K562 (cell line): ENCODE results near the gene MAPK8IP1. TPM values are rescaled to one million over a fixed set of nuclear protein-coding genes. Genes with fewer than 3 reads are reported as not detected.

Experiments used
- ARID1B ChIP-seq: fragments of 450-650 bp; IDR thresholded peaks from 2 replicates; pipeline ENCODE4 v1.6.1; 2016; ENCODE audit warnings: antibody characterized with exemption, mild to moderate bottlenecking, inconsistent platforms
- CC2D1A ChIP-seq: fragments of 450-650 bp; IDR thresholded peaks from 2 replicates; pipeline ENCODE4 v1.6.1; 2017; ENCODE audit warnings: mild to moderate bottlenecking
- CXXC5 ChIP-seq: fragments of 250-450 bp; sonication (Bioruptor Pico); IDR thresholded peaks from 2 replicates; pipeline ENCODE4 v1.8.0; 2022; ENCODE audit warnings: inconsistent platforms, mild to moderate bottlenecking, moderate library complexity
- DPF2 ChIP-seq: fragments of 450-650 bp; IDR thresholded peaks from 2 replicates; pipeline ENCODE4 v1.6.1; 2016
- ELF4 ChIP-seq: fragments of 450-650 bp; formaldehyde crosslinking; IDR thresholded peaks from 2 replicates; pipeline ENCODE4 v1.4.0; 2022; ENCODE audit warnings: missing genetic modification characterization
- HDAC2 ChIP-seq: fragments of 450-650 bp; IDR thresholded peaks from 2 replicates; pipeline ENCODE4 v1.6.1; 2016; ENCODE audit warnings: mild to moderate bottlenecking
- HNRNPLL ChIP-seq: fragments of 200-400 bp; formaldehyde crosslinking; IDR thresholded peaks from 2 replicates; pipeline ENCODE4 v1.6.1; 2017; ENCODE audit warnings: low read length, low read depth, mild to moderate bottlenecking; ENCODE audit not compliant: poor library complexity, severe bottlenecking
- KDM5B ChIP-seq: fragments of 200-600 bp; sonication (generic); IDR thresholded peaks from 2 replicates; pipeline ENCODE4 v1.6.1; 2012; ENCODE audit warnings: low read depth, mild to moderate bottlenecking, moderate library complexity, low read length, control low read depth, inconsistent platforms; ENCODE audit not compliant: insufficient replicate concordance
- PKNOX1 ChIP-seq: fragments of 450-650 bp; IDR thresholded peaks from 2 replicates; pipeline ENCODE4 v1.6.1; 2016
- PML ChIP-seq: IDR thresholded peaks from 2 replicates; pipeline ENCODE4 v1.6.1; 2012; ENCODE audit warnings: low read length, inconsistent platforms
- POLR2B ChIP-seq: fragments of 450-650 bp; IDR thresholded peaks from 2 replicates; pipeline ENCODE4 v1.6.1; 2018; ENCODE audit warnings: low read depth; ENCODE audit not compliant: partially characterized antibody
- SRF ChIP-seq, 2 experiments: fragments of 250-450, 450-650 bp in 1 of 2; sonication (Bioruptor Pico) in 1 of 2; sonication (generic) in 1 of 2; formaldehyde crosslinking; IDR thresholded peaks; 2 replicates each; pipeline versions ENCODE4 v1.5.0 to v1.5.1; 2020 to 2022; ENCODE audit warnings: mild to moderate bottlenecking in 1 of 2, missing genetic modification reagents in 1 of 2
- SRSF9 ChIP-seq: fragments of 200-400 bp; formaldehyde crosslinking; IDR thresholded peaks from 2 replicates; pipeline ENCODE4 v1.6.1; 2017; ENCODE audit warnings: low read depth, low read length, borderline replicate concordance
- TCF3 ChIP-seq: sonication (generic); formaldehyde crosslinking; IDR thresholded peaks from 2 replicates; pipeline ENCODE4 v1.4.0; 2020; ENCODE audit warnings: mild to moderate bottlenecking, missing genetic modification reagents
- polyA plus RNA-seq, 8 experiments: library from polyadenylated mRNA; depleted of rRNA in 4 of 8; stranded (reverse) in 5 of 8; unstranded in 3 of 8; fragments of >200 nt; fragmentation: Nextera tagmentation in 2 of 8; fragmentation: Illumina TruSeq in 1 of 8; extraction: Ambion mirVana in 2 of 8; extraction: Trizol in 1 of 8; gene quantifications; 2 replicates each; pipeline versions ENCODE4 v1.2.1 to v1.2.3, GENCODE V29; 2011 to 2014; ENCODE audit warnings: inconsistent platforms in 1 of 8, missing spikeins in 1 of 8
- total RNA-seq, 7 experiments: library from RNA; depleted of rRNA in 6 of 7; stranded (reverse); fragments of >200 nt in 6 of 7; fragmentation: Illumina TruSeq in 2 of 7; extraction: Trizol in 2 of 7; gene quantifications; 2 replicates each; pipeline versions ENCODE4 v1.2.1 to v1.2.3, GENCODE V29; 2011 to 2021; ENCODE audit warnings: low replicate concordance in 1 of 7
- TF ChIP-seq, protein P1 (sequence below): sonication (generic); formaldehyde crosslinking; IDR thresholded peaks from 2 replicates; pipeline ENCODE4 v1.8.0; 2022; ENCODE audit warnings: mild to moderate bottlenecking, missing genetic modification reagents
- TF ChIP-seq, protein P2 (sequence below), 2 experiments: fragments of 150-350 bp in 1 of 2; IDR thresholded peaks; 2 replicates each; pipeline ENCODE4 v1.6.1; 2012 to 2016; ENCODE audit warnings: low read depth in 2 of 2, low read length in 2 of 2, mild to moderate bottlenecking in 1 of 2, moderate library complexity in 1 of 2
- TF ChIP-seq, protein P3 (sequence below), 2 experiments: fragments of 450-650 bp; conservative IDR thresholded peaks; 2 replicates each; pipeline ENCODE4 v1.6.1; 2017; ENCODE audit warnings: mild to moderate bottlenecking in 2 of 2, moderate library complexity in 2 of 2

Gene MAPK8IP1
- total and polyA plus RNA-seq, 9 of the 15 experiments (the other 6 are each of a cell fraction or from before 2014, with no cell fraction given) = 0.13 to 6.9 (median 2.5) TPM

DNA sequence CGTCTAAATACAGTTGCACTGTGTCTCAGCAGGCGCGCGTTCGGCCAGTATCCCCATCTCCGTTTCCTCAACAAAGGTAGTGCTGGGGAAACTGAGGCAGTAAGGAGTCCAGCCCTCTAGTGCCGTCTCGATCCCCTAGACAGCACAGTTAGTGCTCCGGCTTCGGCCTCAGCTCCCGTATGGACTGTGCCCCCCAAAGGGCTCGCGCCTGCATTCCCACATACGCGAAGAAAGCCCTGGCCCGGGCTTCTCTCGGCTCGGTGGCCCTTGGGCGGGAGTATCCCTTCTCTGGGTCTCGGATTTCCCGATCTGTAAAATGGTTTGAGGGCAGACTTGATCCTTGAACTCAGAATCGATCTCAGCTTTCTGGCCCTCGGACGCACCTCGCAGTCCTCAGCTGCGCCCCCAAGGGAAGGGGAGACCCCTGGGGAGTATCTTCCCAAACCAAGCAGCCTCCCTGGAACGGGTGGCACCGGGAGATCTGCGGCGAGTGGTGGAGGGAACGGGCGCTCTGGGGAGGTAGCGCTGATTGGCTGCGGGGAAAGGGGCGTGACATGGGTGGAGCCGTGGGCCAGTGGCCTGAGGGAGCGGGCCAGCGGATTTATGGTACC lies 33.0 kb downstream of the MAPK8IP1 start (continued):
- TF ChIP-seq ARID1B (peak; percentile 44; the same call in 1 of the 2 replicates), SRSF9 (no peak), KDM5B (peak; percentile 22), PML (0 out of 2 replicates have a peak, but pooled peaks have one; percentile 26), HNRNPLL (peak; percentile 5), HDAC2 (0 out of 2 replicates have a peak, but pooled peaks have one; percentile 34), POLR2B (peak; percentile 49), CXXC5 (CRISPR knock-in tag) (0 out of 2 replicates have a peak, but pooled peaks have one; percentile 9), SRF (CRISPR knock-in tag; IDR thresholded peaks at IDR 0.05) (peak in 1 of 2 experiments; percentile 85; a peak in 1 of 4 replicates), CC2D1A (0 out of 2 replicates have a peak, but pooled peaks have one; percentile 8), DPF2 (0 out of 2 replicates have a peak, but pooled peaks have one; percentile 12), ELF4 (CRISPR knock-in tag) (0 out of 2 replicates have a peak, but pooled peaks have one; percentile 15), PKNOX1 (peak; percentile 76), TCF3 (CRISPR knock-in tag) (peak; percentile 38; the same call in 1 of the 2 replicates)
- TF ChIP-seq, protein P1, sequence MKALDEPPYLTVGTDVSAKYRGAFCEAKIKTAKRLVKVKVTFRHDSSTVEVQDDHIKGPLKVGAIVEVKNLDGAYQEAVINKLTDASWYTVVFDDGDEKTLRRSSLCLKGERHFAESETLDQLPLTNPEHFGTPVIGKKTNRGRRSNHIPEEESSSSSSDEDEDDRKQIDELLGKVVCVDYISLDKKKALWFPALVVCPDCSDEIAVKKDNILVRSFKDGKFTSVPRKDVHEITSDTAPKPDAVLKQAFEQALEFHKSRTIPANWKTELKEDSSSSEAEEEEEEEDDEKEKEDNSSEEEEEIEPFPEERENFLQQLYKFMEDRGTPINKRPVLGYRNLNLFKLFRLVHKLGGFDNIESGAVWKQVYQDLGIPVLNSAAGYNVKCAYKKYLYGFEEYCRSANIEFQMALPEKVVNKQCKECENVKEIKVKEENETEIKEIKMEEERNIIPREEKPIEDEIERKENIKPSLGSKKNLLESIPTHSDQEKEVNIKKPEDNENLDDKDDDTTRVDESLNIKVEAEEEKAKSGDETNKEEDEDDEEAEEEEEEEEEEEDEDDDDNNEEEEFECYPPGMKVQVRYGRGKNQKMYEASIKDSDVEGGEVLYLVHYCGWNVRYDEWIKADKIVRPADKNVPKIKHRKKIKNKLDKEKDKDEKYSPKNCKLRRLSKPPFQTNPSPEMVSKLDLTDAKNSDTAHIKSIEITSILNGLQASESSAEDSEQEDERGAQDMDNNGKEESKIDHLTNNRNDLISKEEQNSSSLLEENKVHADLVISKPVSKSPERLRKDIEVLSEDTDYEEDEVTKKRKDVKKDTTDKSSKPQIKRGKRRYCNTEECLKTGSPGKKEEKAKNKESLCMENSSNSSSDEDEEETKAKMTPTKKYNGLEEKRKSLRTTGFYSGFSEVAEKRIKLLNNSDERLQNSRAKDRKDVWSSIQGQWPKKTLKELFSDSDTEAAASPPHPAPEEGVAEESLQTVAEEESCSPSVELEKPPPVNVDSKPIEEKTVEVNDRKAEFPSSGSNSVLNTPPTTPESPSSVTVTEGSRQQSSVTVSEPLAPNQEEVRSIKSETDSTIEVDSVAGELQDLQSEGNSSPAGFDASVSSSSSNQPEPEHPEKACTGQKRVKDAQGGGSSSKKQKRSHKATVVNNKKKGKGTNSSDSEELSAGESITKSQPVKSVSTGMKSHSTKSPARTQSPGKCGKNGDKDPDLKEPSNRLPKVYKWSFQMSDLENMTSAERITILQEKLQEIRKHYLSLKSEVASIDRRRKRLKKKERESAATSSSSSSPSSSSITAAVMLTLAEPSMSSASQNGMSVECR (CRISPR knock-in tag) = peak; percentile 18
- TF ChIP-seq, protein P2, sequence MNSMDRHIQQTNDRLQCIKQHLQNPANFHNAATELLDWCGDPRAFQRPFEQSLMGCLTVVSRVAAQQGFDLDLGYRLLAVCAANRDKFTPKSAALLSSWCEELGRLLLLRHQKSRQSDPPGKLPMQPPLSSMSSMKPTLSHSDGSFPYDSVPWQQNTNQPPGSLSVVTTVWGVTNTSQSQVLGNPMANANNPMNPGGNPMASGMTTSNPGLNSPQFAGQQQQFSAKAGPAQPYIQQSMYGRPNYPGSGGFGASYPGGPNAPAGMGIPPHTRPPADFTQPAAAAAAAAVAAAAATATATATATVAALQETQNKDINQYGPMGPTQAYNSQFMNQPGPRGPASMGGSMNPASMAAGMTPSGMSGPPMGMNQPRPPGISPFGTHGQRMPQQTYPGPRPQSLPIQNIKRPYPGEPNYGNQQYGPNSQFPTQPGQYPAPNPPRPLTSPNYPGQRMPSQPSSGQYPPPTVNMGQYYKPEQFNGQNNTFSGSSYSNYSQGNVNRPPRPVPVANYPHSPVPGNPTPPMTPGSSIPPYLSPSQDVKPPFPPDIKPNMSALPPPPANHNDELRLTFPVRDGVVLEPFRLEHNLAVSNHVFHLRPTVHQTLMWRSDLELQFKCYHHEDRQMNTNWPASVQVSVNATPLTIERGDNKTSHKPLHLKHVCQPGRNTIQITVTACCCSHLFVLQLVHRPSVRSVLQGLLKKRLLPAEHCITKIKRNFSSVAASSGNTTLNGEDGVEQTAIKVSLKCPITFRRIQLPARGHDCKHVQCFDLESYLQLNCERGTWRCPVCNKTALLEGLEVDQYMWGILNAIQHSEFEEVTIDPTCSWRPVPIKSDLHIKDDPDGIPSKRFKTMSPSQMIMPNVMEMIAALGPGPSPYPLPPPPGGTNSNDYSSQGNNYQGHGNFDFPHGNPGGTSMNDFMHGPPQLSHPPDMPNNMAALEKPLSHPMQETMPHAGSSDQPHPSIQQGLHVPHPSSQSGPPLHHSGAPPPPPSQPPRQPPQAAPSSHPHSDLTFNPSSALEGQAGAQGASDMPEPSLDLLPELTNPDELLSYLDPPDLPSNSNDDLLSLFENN (IDR thresholded peaks at IDR 0.05; ENCODE audit: low read depth in 2 of 2, low read length in 2 of 2) = 0 out of 4 replicates have a peak, but pooled peaks have one; percentile 3 to 6
- TF ChIP-seq, protein P3, sequence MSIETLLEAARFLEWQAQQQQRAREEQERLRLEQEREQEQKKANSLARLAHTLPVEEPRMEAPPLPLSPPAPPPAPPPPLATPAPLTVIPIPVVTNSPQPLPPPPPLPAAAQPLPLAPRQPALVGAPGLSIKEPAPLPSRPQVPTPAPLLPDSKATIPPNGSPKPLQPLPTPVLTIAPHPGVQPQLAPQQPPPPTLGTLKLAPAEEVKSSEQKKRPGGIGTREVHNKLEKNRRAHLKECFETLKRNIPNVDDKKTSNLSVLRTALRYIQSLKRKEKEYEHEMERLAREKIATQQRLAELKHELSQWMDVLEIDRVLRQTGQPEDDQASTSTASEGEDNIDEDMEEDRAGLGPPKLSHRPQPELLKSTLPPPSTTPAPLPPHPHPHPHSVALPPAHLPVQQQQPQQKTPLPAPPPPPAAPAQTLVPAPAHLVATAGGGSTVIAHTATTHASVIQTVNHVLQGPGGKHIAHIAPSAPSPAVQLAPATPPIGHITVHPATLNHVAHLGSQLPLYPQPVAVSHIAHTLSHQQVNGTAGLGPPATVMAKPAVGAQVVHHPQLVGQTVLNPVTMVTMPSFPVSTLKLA (conservative IDR thresholded peaks at IDR 0.05) = peak in 1 of 2 experiments; percentile 6; a peak in 1 of 4 replicates
